ENCODE data around the gene KANK3. TPM values are rescaled to one million over a fixed set of nuclear protein-coding genes. Genes with fewer than 3 reads are reported as not detected.
"Not testable (repeated sequence)": the region's sequence is repeated elsewhere in the genome, so short reads cannot be mapped to it uniquely, and the experiment has no call there.

The KANK3 gene
- total and polyA plus RNA-seq, 3 experiments from 2014 or later = 0.97 to 3.6 (median 1.1) TPM

- H3K36me3 ChIP-seq (ENCODE audit: insufficient read depth, low read length); POLR2A ChIA-PET; DNase-seq; CTCF ChIA-PET; H3K27ac ChIP-seq (ENCODE audit: low read depth, low read length); H3K27me3 Mint-ChIP-seq; H3K9me3 Mint-ChIP-seq; H3K27me3 ChIP-seq (ENCODE audit: insufficient read depth, low read length, poor library complexity, severe bottlenecking); H3K4me1 Mint-ChIP-seq; H3K4me1 ChIP-seq (ENCODE audit: insufficient read depth, low read length); H3K9me3 ChIP-seq (ENCODE audit: low read length); H3K27ac Mint-ChIP-seq; H3K4me3 ChIP-seq (ENCODE audit: low read length); H3K36me3 Mint-ChIP-seq; H3K4me3 Mint-ChIP-seq: not testable (repeated sequence)
These were observed 66.6 kb downstream of the KANK3 start for GRCh38 chr19:8276508-8276907.

Other genes with a start within 250 kb of the KANK3 start
- gene FBN3, start 193.7 kb downstream of the KANK3 start, total RNA-seq = not detected
- gene FBN3, start 193.7 kb downstream of the KANK3 start, polyA plus RNA-seq = not detected
- 10 to 100 TPM; 21.5 to 21.9 TPM for gene CERS4, start 133.9 kb downstream of the KANK3 start, total RNA-seq
- 13.3 TPM for gene CERS4, start 133.9 kb downstream of the KANK3 start, polyA plus RNA-seq
- gene CD320, start 34.9 kb downstream of the KANK3 start, total RNA-seq = 10 to 100 TPM; 93.7 to 97.6 TPM
- 58.6 TPM for gene CD320, start 34.9 kb downstream of the KANK3 start, polyA plus RNA-seq
- 10 to 100 TPM; 86.0 to 93.3 TPM for gene NDUFA7, start 21.9 kb downstream of the KANK3 start, total RNA-seq
- gene NDUFA7, start 21.9 kb downstream of the KANK3 start, polyA plus RNA-seq = 121 TPM
- 1,000 to 10,000 TPM; 2,153 to 2,200 TPM for gene RPS28, start 21.8 kb downstream of the KANK3 start, total RNA-seq
- gene RPS28, start 21.8 kb downstream of the KANK3 start, polyA plus RNA-seq = 2,694 TPM
- gene ANGPTL4, start 20.9 kb upstream of the KANK3 start, total RNA-seq = not detected
- 0.28 TPM for gene ANGPTL4, start 20.9 kb upstream of the KANK3 start, polyA plus RNA-seq
- gene RAB11B, start 47.1 kb upstream of the KANK3 start, total RNA-seq = 10 to 100 TPM; 61.7 to 69.7 TPM
- 87.4 TPM for gene RAB11B, start 47.1 kb upstream of the KANK3 start, polyA plus RNA-seq
- 10 to 100 TPM; 13.1 to 14.1 TPM for gene MARCHF2, start 70.0 kb upstream of the KANK3 start, total RNA-seq
- 51.0 TPM for gene MARCHF2, start 70.0 kb upstream of the KANK3 start, polyA plus RNA-seq
- 100 to 1,000 TPM; 336 to 338 TPM for gene HNRNPM, start 101.7 kb upstream of the KANK3 start, total RNA-seq
- 311 TPM for gene HNRNPM, start 101.7 kb upstream of the KANK3 start, polyA plus RNA-seq
- under 1 TPM; 0.55 to 0.64 TPM for gene PRAM1, start 159.4 kb upstream of the KANK3 start, total RNA-seq
- 0.39 TPM for gene PRAM1, start 159.4 kb upstream of the KANK3 start, polyA plus RNA-seq
- gene ZNF414, start 170.9 kb upstream of the KANK3 start, total RNA-seq = 10 to 100 TPM; 25.7 to 26.0 TPM
- 18.0 TPM for gene ZNF414, start 170.9 kb upstream of the KANK3 start, polyA plus RNA-seq
- 10 to 100 TPM; 68.0 to 81.3 TPM for gene MYO1F, start 234.2 kb upstream of the KANK3 start, total RNA-seq
- gene MYO1F, start 234.2 kb upstream of the KANK3 start, polyA plus RNA-seq = 161 TPM

Data from CD8-positive, alpha-beta memory T cell (primary cell).